ENCODE data around the gene DNAH10.

Gene DNAH10

GRCh38 chr12:123794027-123794426, 31.9 kb downstream of the DNAH10 start:
- no peak overlapping the region for H2AK5ac ChIP-seq (ENCODE audit: low read depth, low read length)
- no CpG with 5 or more reads among the region's 7 CpGs for WGBS, 2 donors (ENCODE audit: extremely low coverage in 2 of 2, insufficient read length in 2 of 2, insufficient replicate concordance in 1 of 2)
- no peak overlapping the region for H3K4me2 ChIP-seq (ENCODE audit: insufficient read depth, low read length, poor library complexity, severe bottlenecking)
- H3K14ac ChIP-seq (ENCODE audit: low read length): no peak overlapping the region
- H3K4me3 ChIP-seq (ENCODE audit: low read length in 2 of 2): no peak overlapping the region
- no peaks in the 10 kb centered on the region for H3K9me3 ChIP-seq (replicated peaks in 1 of 2; ENCODE audit: control insufficient read depth in 2 of 2, insufficient read depth in 1 of 2, low read depth in 1 of 2, low read length in 2 of 2)
- no peak overlapping the region for H3K27ac ChIP-seq (replicated peaks; ENCODE audit: low read length)
- no peak overlapping the region for H3K18ac ChIP-seq (ENCODE audit: low read length)
- no peak overlapping the region for H3K4ac ChIP-seq (ENCODE audit: low read length)
- no peak overlapping the region for H4K91ac ChIP-seq (ENCODE audit: low read depth, low read length, poor library complexity)
- H3K27me3 ChIP-seq (ENCODE audit: control insufficient read depth in 3 of 3, insufficient read depth in 3 of 3, low read depth in 1 of 3, low read length in 3 of 3): no peaks in the 10 kb centered on the region
- no peak overlapping the region for H3K23ac ChIP-seq (ENCODE audit: low read depth, low read length, poor library complexity)
- no peak overlapping the region for H2BK15ac ChIP-seq (ENCODE audit: low read length)
- no peak overlapping the region for H2BK12ac ChIP-seq (ENCODE audit: low read length)
- DNase-seq (ENCODE audit: low spot score): no peak
- no peaks in the 10 kb centered on the region for H3K4me1 ChIP-seq (ENCODE audit: control insufficient read depth in 2 of 2, insufficient read depth in 1 of 2, low read depth in 1 of 2, low read length in 2 of 2)
- H3K9ac ChIP-seq (ENCODE audit: low read depth, low read length, poor library complexity): no peak overlapping the region
- H2BK5ac ChIP-seq (ENCODE audit: low read length): no peak overlapping the region
- no peak overlapping the region for H2AFZ ChIP-seq (ENCODE audit: low read length)
- H2BK120ac ChIP-seq (ENCODE audit: low read depth, low read length): no peak overlapping the region
- H4K8ac ChIP-seq (ENCODE audit: low read depth, low read length): no peak overlapping the region
- peaks cover 2% of the 10 kb centered on the region for H3K79me1 ChIP-seq (ENCODE audit: low read depth, low read length)
- H3K36me3 ChIP-seq (replicated peaks in 1 of 2; ENCODE audit: control insufficient read depth in 2 of 2, insufficient read depth in 2 of 2, low read length in 2 of 2): no peaks in the 10 kb centered on the region

GRCh38 chr12:123798518-123798917, 36.4 kb downstream of the DNAH10 start:
- H3K4me2 ChIP-seq (ENCODE audit: insufficient read depth, low read length, poor library complexity, severe bottlenecking): no peak overlapping the region
- DNase-seq (ENCODE audit: low spot score): no peak
- H2AK5ac ChIP-seq (ENCODE audit: low read depth, low read length): no peak overlapping the region
- H3K4me3 ChIP-seq (ENCODE audit: low read length in 2 of 2): no peak overlapping the region
- H3K4me1 ChIP-seq (ENCODE audit: control insufficient read depth in 2 of 2, insufficient read depth in 1 of 2, low read depth in 1 of 2, low read length in 2 of 2): no peaks in the 10 kb centered on the region
- H3K36me3 ChIP-seq (replicated peaks in 1 of 2; ENCODE audit: control insufficient read depth in 2 of 2, insufficient read depth in 2 of 2, low read length in 2 of 2): no peaks in the 10 kb centered on the region
- H3K9ac ChIP-seq (ENCODE audit: low read depth, low read length, poor library complexity): no peak overlapping the region
- no peaks in the 10 kb centered on the region for H3K9me3 ChIP-seq (replicated peaks in 1 of 2; ENCODE audit: control insufficient read depth in 2 of 2, insufficient read depth in 1 of 2, low read depth in 1 of 2, low read length in 2 of 2)
- peaks cover 0 to 3% (median 0%) of the 10 kb centered on the region in 3 experiments for H3K27me3 ChIP-seq (ENCODE audit: control insufficient read depth in 3 of 3, insufficient read depth in 3 of 3, low read depth in 1 of 3, low read length in 3 of 3)
- no peak overlapping the region for H2BK15ac ChIP-seq (ENCODE audit: low read length)
- no peak overlapping the region for H2BK12ac ChIP-seq (ENCODE audit: low read length)
- no peak overlapping the region for H4K8ac ChIP-seq (ENCODE audit: low read depth, low read length)
- no peak overlapping the region for H3K18ac ChIP-seq (ENCODE audit: low read length)
- H3K14ac ChIP-seq (ENCODE audit: low read length): peak overlapping the region; percentile 47
- H3K23ac ChIP-seq (ENCODE audit: low read depth, low read length, poor library complexity): no peak overlapping the region
- H2AFZ ChIP-seq (ENCODE audit: low read length): no peak overlapping the region
- H2BK120ac ChIP-seq (ENCODE audit: low read depth, low read length): no peak overlapping the region
- no peak overlapping the region for H3K4ac ChIP-seq (ENCODE audit: low read length)
- WGBS, 2 donors (ENCODE audit: extremely low coverage in 2 of 2, insufficient read length in 2 of 2, insufficient replicate concordance in 1 of 2): no CpG with 5 or more reads among the region's 2 CpGs
- no peak overlapping the region for H2BK5ac ChIP-seq (ENCODE audit: low read length)
- H4K91ac ChIP-seq (ENCODE audit: low read depth, low read length, poor library complexity): no peak overlapping the region
- H3K79me1 ChIP-seq (ENCODE audit: low read depth, low read length): no peaks in the 10 kb centered on the region
- no peak overlapping the region for H3K27ac ChIP-seq (replicated peaks; ENCODE audit: low read length)

- no peak overlapping the region for H2BK12ac ChIP-seq (ENCODE audit: low read length)
- no peaks in the 10 kb centered on the region for H3K4me1 ChIP-seq (ENCODE audit: control insufficient read depth in 2 of 2, insufficient read depth in 1 of 2, low read depth in 1 of 2, low read length in 2 of 2)
Observed at GRCh38 chr12:123799227-123799626, 37.1 kb downstream of the DNAH10 start.

GRCh38 chr12:123801573-123802178, 39.6 kb downstream of the DNAH10 start:
- H2AK5ac ChIP-seq (ENCODE audit: low read depth, low read length): no peak overlapping the region
- H3K4me1 ChIP-seq (ENCODE audit: control insufficient read depth in 2 of 2, insufficient read depth in 1 of 2, low read depth in 1 of 2, low read length in 2 of 2): no peaks in the 10 kb centered on the region
- H3K9ac ChIP-seq (ENCODE audit: low read depth, low read length, poor library complexity): no peak overlapping the region
- no peak overlapping the region for H2BK12ac ChIP-seq (ENCODE audit: low read length)
- no peaks in the 10 kb centered on the region for H3K79me1 ChIP-seq (ENCODE audit: low read depth, low read length)
- H2AFZ ChIP-seq (ENCODE audit: low read length): no peak overlapping the region
- H3K4ac ChIP-seq (ENCODE audit: low read length): no peak overlapping the region
- H4K8ac ChIP-seq (ENCODE audit: low read depth, low read length): no peak overlapping the region
- DNase-seq (ENCODE audit: low spot score): no peak
- H3K27ac ChIP-seq (replicated peaks; ENCODE audit: low read length): no peak overlapping the region
- WGBS, 2 donors (ENCODE audit: extremely low coverage in 2 of 2, insufficient read length in 2 of 2, insufficient replicate concordance in 1 of 2): no CpG with 5 or more reads among the region's 8 CpGs
- H2BK120ac ChIP-seq (ENCODE audit: low read depth, low read length): no peak overlapping the region
- no peak overlapping the region for H3K4me3 ChIP-seq (ENCODE audit: low read length in 2 of 2)
- no peaks in the 10 kb centered on the region for H3K36me3 ChIP-seq (replicated peaks in 1 of 2; ENCODE audit: control insufficient read depth in 2 of 2, insufficient read depth in 2 of 2, low read length in 2 of 2)
- H3K14ac ChIP-seq (ENCODE audit: low read length): no peak overlapping the region
- H2BK15ac ChIP-seq (ENCODE audit: low read length): no peak overlapping the region
- no peak overlapping the region for H4K91ac ChIP-seq (ENCODE audit: low read depth, low read length, poor library complexity)
- H3K18ac ChIP-seq (ENCODE audit: low read length): no peak overlapping the region
- peaks cover 0 to 3% (median 0%) of the 10 kb centered on the region in 3 experiments for H3K27me3 ChIP-seq (ENCODE audit: control insufficient read depth in 3 of 3, insufficient read depth in 3 of 3, low read depth in 1 of 3, low read length in 3 of 3)
- no peak overlapping the region for H3K23ac ChIP-seq (ENCODE audit: low read depth, low read length, poor library complexity)
- H2BK5ac ChIP-seq (ENCODE audit: low read length): no peak overlapping the region
- no peak overlapping the region for H3K4me2 ChIP-seq (ENCODE audit: insufficient read depth, low read length, poor library complexity, severe bottlenecking)
- H3K9me3 ChIP-seq (replicated peaks in 1 of 2; ENCODE audit: control insufficient read depth in 2 of 2, insufficient read depth in 1 of 2, low read depth in 1 of 2, low read length in 2 of 2): no peaks in the 10 kb centered on the region

More at GRCh38 chr12:123799227-123799626, 37.1 kb downstream of the DNAH10 start:
- no peak overlapping the region for H3K23ac ChIP-seq (ENCODE audit: low read depth, low read length, poor library complexity)
- H2BK15ac ChIP-seq (ENCODE audit: low read length): no peak overlapping the region
- no peak overlapping the region for H3K4me2 ChIP-seq (ENCODE audit: insufficient read depth, low read length, poor library complexity, severe bottlenecking)
- peak overlapping the region; percentile 36 for H3K18ac ChIP-seq (ENCODE audit: low read length)
- no peak overlapping the region for H3K4me3 ChIP-seq (ENCODE audit: low read length in 2 of 2)
- H3K27me3 ChIP-seq (ENCODE audit: control insufficient read depth in 3 of 3, insufficient read depth in 3 of 3, low read depth in 1 of 3, low read length in 3 of 3): peaks cover 0 to 3% (median 0%) of the 10 kb centered on the region in 3 experiments
- no peak overlapping the region for H2AK5ac ChIP-seq (ENCODE audit: low read depth, low read length)
- H3K36me3 ChIP-seq (replicated peaks in 1 of 2; ENCODE audit: control insufficient read depth in 2 of 2, insufficient read depth in 2 of 2, low read length in 2 of 2): no peaks in the 10 kb centered on the region
- no peak overlapping the region for H4K8ac ChIP-seq (ENCODE audit: low read depth, low read length)
- H3K9ac ChIP-seq (ENCODE audit: low read depth, low read length, poor library complexity): no peak overlapping the region
- H3K4ac ChIP-seq (ENCODE audit: low read length): no peak overlapping the region
- DNase-seq (ENCODE audit: low spot score): no peak
- no peaks in the 10 kb centered on the region for H3K9me3 ChIP-seq (replicated peaks in 1 of 2; ENCODE audit: control insufficient read depth in 2 of 2, insufficient read depth in 1 of 2, low read depth in 1 of 2, low read length in 2 of 2)
- H2BK5ac ChIP-seq (ENCODE audit: low read length): peak overlapping the region; percentile 35
- H3K27ac ChIP-seq (replicated peaks; ENCODE audit: low read length): no peak overlapping the region
- WGBS, 2 donors (ENCODE audit: extremely low coverage in 2 of 2, insufficient read length in 2 of 2, insufficient replicate concordance in 1 of 2): no CpG with 5 or more reads among the region's 13 CpGs
- H2BK120ac ChIP-seq (ENCODE audit: low read depth, low read length): no peak overlapping the region
- peak overlapping the region; percentile 63 for H3K14ac ChIP-seq (ENCODE audit: low read length)
- no peak overlapping the region for H2AFZ ChIP-seq (ENCODE audit: low read length)
- no peak overlapping the region for H4K91ac ChIP-seq (ENCODE audit: low read depth, low read length, poor library complexity)
- no peaks in the 10 kb centered on the region for H3K79me1 ChIP-seq (ENCODE audit: low read depth, low read length)

All from neuronal stem cell (in vitro differentiated cells).